Mesothelial cell of epicardium (in vitro differentiated cells): ENCODE results near the gene COMMD8. TPM values are rescaled to one million over a fixed set of nuclear protein-coding genes. Genes with fewer than 3 reads are reported as not detected.

ENCODE experiments used
- DNase-seq, 2 experiments: peaks; one replicate each; pipeline ENCODE4 v3.0.0; 2021; ENCODE audit warnings: low spot score in 2 of 2; ENCODE audit not compliant: unreplicated experiment in 2 of 2
- H3K27ac Mint-ChIP-seq: 2 replicates; pipeline ENCODE4 v1.8.0; 2021; ENCODE audit warnings: mixed read lengths
- H3K27me3 Mint-ChIP-seq: 2 replicates; pipeline ENCODE4 v1.8.0; 2021; ENCODE audit warnings: low read depth, mixed read lengths
- H3K36me3 Mint-ChIP-seq: 2 replicates; pipeline ENCODE4 v1.8.0; 2021; ENCODE audit warnings: mixed read lengths
- H3K4me1 Mint-ChIP-seq: 2 replicates; pipeline ENCODE4 v1.8.0; 2021; ENCODE audit warnings: mixed read lengths
- H3K4me3 Mint-ChIP-seq: 2 replicates; pipeline ENCODE4 v1.8.0; 2021; ENCODE audit warnings: mild to moderate bottlenecking, moderate library complexity, mixed read lengths
- H3K9me3 Mint-ChIP-seq: 2 replicates; pipeline ENCODE4 v1.8.0; 2021; ENCODE audit warnings: mixed read lengths
- total RNA-seq: library from RNA; stranded (reverse); gene quantifications from 3 replicates; pipeline ENCODE4 v1.2.1, GENCODE V29; 2021
- TF ChIP-seq, protein P1 (sequence below): fragments of 200-600 bp; sonication (generic); IDR thresholded peaks from one replicate; pipeline ENCODE4 v1.5.0; 2021; ENCODE audit warnings: antibody characterized with exemption; ENCODE audit not compliant: unreplicated experiment

Gene COMMD8
- total RNA-seq, 1 donor from 2014 or later: 10.0 TPM

DNA sequence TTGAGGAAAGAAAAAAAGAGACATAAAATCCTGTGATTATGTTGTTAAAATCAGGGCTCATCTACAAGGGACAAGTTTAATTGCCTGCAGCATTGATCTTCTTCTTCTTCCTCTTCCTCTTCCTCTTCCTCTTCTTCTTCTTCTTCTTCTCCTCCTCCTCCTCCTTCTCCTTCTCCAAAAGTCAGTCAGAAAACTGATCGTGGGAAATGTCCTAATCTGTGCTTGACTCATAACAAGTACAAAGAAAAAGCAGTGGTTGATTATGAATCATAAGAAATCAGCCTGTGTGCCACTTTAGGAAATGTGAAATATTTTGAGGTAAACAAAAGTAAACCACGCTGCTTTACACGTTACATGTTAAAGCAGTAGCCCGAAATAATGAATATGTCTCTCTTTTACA is 18.8 kb upstream of the COMMD8 start:
- no peak for DNase-seq
- Mint-ChIP-seq H3K27ac (no peak overlapping the region), H3K27me3 (no peaks in the 10 kb centered on the region), H3K9me3 (no peaks in the 10 kb centered on the region), H3K4me1 (peaks cover 17% of the 10 kb centered on the region), H3K36me3 (no peaks in the 10 kb centered on the region), H3K4me3 (no peak overlapping the region)
- TF ChIP-seq, protein P1, sequence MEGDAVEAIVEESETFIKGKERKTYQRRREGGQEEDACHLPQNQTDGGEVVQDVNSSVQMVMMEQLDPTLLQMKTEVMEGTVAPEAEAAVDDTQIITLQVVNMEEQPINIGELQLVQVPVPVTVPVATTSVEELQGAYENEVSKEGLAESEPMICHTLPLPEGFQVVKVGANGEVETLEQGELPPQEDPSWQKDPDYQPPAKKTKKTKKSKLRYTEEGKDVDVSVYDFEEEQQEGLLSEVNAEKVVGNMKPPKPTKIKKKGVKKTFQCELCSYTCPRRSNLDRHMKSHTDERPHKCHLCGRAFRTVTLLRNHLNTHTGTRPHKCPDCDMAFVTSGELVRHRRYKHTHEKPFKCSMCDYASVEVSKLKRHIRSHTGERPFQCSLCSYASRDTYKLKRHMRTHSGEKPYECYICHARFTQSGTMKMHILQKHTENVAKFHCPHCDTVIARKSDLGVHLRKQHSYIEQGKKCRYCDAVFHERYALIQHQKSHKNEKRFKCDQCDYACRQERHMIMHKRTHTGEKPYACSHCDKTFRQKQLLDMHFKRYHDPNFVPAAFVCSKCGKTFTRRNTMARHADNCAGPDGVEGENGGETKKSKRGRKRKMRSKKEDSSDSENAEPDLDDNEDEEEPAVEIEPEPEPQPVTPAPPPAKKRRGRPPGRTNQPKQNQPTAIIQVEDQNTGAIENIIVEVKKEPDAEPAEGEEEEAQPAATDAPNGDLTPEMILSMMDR: no peak

DNA sequence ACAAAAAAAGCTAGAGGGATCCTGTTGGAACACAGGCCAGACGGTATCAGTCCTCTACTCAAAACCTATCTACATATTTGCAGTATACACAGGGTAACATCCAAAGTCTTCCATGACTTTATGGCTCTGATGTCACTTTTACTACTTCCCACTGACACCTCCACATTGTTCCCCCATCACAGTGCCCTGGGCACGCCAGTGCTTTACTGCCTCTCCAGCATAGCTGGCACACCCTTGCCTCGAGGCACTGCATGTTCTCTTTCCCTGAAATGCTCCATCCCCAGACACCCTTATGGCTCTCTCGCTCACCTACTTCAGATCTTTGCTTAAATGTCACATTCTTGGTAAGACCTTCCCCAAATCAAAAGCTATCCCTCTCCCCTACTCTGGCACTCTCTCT is 15.3 kb upstream of the COMMD8 start:
- TF ChIP-seq, protein P1: no peak
- Mint-ChIP-seq H3K9me3 (no peaks in the 10 kb centered on the region), H3K36me3 (no peaks in the 10 kb centered on the region), H3K27ac (no peak overlapping the region), H3K27me3 (no peaks in the 10 kb centered on the region), H3K4me1 (peaks cover 5% of the 10 kb centered on the region), H3K4me3 (no peak overlapping the region)
- no peak for DNase-seq

DNA sequence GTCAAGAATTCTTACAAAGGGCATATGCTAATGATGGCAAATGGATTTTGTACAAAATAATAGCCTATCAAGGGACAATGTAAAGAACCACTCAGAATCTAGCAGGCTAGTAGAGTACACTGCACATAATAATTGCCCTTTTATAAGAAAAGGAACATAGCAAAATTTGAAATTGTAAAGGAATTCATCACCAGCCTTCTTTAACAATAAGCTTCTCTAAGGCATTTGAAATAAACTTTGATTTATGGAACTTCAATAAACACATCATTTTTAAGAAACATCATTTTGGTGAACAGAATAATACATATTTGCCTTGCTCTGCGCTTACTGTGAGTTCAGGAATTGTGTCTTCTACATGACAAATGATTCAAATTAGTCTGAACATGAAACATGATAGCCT is 11.9 kb upstream of the COMMD8 start:
- H3K27ac Mint-ChIP-seq: no peak overlapping the region
- H3K4me1 Mint-ChIP-seq: peaks cover 30% of the 10 kb centered on the region
- no peak for DNase-seq
- no peak overlapping the region for H3K4me3 Mint-ChIP-seq
- no peaks in the 10 kb centered on the region for H3K27me3 Mint-ChIP-seq
- TF ChIP-seq, protein P1: no peak
- H3K36me3 Mint-ChIP-seq: no peaks in the 10 kb centered on the region
- H3K9me3 Mint-ChIP-seq: no peaks in the 10 kb centered on the region

DNA sequence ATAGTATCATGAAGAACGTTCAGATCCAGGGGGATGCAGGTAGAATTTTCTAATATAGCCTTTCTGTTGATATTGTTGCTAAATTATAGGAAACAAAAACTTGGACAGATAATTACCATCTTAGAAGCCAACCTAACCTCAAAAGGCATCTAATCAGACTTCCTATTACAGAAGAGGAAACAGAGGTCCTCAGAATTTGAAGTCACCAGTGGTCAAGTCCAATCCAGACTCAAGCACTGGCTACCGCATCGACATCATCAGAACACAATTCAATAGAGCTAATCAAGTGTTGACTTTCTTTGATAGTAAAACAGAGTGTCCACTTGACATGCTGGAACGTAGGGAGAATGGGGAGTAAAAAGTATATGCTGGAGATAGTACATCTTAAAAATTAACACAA is 11.3 kb upstream of the COMMD8 start:
- H3K4me3 Mint-ChIP-seq: no peak overlapping the region
- no peaks in the 10 kb centered on the region for H3K27me3 Mint-ChIP-seq
- DNase-seq: no peak
- no peaks in the 10 kb centered on the region for H3K36me3 Mint-ChIP-seq
- no peaks in the 10 kb centered on the region for H3K9me3 Mint-ChIP-seq
- TF ChIP-seq, protein P1: no peak
- peaks cover 36% of the 10 kb centered on the region for H3K4me1 Mint-ChIP-seq
- no peak overlapping the region for H3K27ac Mint-ChIP-seq

DNA sequence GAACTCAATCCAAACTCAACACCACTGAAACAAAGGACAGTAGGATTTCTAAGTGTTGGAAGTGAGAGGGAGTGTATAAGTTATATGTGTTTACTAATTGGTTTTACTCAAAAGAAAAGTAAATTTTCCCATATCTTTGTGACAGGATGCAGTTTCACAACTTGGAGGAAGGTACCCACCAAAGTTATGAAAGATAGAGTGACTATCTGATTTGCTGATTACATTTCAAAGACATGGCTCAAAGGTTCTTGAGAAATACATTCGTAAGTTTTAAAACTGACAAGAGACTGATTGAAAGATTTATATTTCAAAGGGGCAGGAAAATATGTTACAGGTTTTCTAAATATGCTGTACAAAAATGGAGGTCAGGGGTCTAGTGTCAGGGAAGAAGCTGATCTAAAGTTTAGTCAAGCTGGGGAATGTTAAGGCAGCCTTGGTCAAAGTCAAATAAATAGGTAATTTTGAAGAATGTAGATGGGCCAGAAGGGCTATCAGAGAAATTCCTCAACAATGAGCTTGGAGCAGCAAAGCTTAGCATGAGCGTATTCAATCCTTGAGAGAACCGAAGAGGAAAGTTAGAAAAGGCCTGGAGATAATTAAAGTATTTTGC is 9.7 kb upstream of the COMMD8 start:
- Mint-ChIP-seq H3K9me3 (no peaks in the 10 kb centered on the region), H3K36me3 (no peaks in the 10 kb centered on the region), H3K27me3 (no peaks in the 10 kb centered on the region), H3K4me1 (peaks cover 49% of the 10 kb centered on the region), H3K27ac (no peak overlapping the region), H3K4me3 (no peak overlapping the region)
- DNase-seq: no peak
- TF ChIP-seq, protein P1: no peak

DNA sequence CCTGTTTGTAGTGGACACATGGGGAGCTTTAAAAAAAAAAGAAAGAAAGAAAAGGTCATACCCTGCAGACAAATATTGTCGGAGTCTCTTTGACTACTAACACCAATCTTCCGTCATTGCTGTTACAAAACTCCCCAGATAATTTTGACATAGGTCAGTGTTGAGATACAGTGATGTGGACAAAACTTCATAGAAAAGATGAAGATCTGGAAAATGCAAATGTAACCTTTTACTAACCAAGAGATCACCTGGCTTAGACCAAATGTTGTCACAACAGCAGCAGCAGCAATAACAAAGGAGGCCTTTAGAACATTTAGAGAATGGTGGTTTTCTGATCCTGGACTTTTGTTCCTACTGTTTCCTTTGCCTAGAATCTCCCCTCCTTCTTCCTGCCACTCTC is 8.1 kb upstream of the COMMD8 start:
- peaks cover 49% of the 10 kb centered on the region for H3K4me1 Mint-ChIP-seq
- H3K4me3 Mint-ChIP-seq: no peak overlapping the region
- TF ChIP-seq, protein P1: no peak
- H3K27ac Mint-ChIP-seq: peak overlapping the region; percentile 8
- no peaks in the 10 kb centered on the region for H3K9me3 Mint-ChIP-seq
- H3K36me3 Mint-ChIP-seq: no peaks in the 10 kb centered on the region
- no peak for DNase-seq
- H3K27me3 Mint-ChIP-seq: no peaks in the 10 kb centered on the region
